ENCODE data around the gene SLC39A3.

GRCh38 chr19:2769218-2769617 is 29.4 kb upstream of the SLC39A3 start:
- no peak for TF ChIP-seq CTCF (IDR thresholded peaks at IDR 0.05)
- no peak for TF ChIP-seq POLR2A (IDR thresholded peaks at IDR 0.05)
- TF ChIP-seq POLR2AphosphoS5 (IDR thresholded peaks at IDR 0.05): no peak

All from sigmoid colon (tissue), 4 donors.